ENCODE measurements around the gene TRABD2B. TPM values are rescaled to one million over a fixed set of nuclear protein-coding genes. Genes with fewer than 3 reads are reported as not detected.

TRABD2B gene
- total RNA-seq, 2 donors from 2014 or later = 1.1 to 2.1 TPM

DNA sequence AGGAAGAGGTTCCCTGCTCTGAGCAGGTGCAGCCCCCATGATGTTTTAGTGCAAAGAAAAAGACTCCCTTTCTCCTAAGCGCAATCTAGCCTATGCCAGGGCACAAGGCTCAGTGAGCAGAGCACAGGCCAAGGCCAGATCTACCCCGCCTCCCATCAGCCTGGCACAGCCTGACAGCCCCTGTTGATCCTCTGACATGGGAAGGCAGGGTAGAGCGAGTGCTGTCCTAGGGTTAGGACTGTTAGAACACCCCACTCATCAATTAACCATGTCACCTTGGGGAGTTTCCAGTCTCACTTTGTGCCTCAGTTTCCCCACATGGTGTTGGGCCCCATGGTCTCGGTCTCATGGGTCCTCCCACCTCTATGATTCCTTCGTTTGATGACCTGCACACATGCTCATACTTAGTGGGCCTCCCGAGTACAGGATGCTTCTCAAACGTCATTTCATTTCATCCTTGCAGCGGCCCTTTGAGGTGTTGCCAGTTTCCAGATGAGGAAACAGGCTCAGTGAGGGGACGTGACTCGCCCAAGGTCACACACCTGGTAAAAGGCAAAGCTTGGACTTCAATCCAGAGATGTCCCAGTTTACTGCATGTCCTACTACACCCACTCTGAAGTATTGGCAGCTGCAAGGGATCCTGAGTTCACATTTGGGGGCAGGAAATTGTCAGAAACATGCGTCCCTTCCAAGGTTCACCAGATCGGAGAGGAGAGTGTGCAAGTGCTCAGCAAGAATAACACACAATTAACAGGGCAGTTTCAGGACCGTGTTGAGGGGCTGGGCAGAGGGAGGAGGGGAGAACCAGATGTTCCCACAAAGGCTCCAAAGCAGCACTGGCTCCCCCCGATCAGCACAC lies 213.3 kb downstream of the TRABD2B start:
- intact Hi-C loops (cut with DNase I) = no loop called here
- TF ChIP-seq POLR2AphosphoS5 (IDR thresholded peaks at IDR 0.05) (no peak), POLR2A (IDR thresholded peaks at IDR 0.05) (no peak)
- no peaks in the 10 kb centered on the region for H3K36me3 ChIP-seq
- WGBS = 75% methylated on average over 14 of the region's 14 CpGs
- H3K9me3 ChIP-seq = no peaks in the 10 kb centered on the region
- no peak overlapping the region for H3K4me3 ChIP-seq
- H3K4me1 ChIP-seq (replicated peaks) = no peaks in the 10 kb centered on the region
- H3K27me3 ChIP-seq (replicated peaks; ENCODE audit: insufficient read depth) = no peaks in the 10 kb centered on the region
- no peak for DNase-seq (ENCODE audit: low spot score)
- no peak overlapping the region for H3K27ac ChIP-seq

DNA sequence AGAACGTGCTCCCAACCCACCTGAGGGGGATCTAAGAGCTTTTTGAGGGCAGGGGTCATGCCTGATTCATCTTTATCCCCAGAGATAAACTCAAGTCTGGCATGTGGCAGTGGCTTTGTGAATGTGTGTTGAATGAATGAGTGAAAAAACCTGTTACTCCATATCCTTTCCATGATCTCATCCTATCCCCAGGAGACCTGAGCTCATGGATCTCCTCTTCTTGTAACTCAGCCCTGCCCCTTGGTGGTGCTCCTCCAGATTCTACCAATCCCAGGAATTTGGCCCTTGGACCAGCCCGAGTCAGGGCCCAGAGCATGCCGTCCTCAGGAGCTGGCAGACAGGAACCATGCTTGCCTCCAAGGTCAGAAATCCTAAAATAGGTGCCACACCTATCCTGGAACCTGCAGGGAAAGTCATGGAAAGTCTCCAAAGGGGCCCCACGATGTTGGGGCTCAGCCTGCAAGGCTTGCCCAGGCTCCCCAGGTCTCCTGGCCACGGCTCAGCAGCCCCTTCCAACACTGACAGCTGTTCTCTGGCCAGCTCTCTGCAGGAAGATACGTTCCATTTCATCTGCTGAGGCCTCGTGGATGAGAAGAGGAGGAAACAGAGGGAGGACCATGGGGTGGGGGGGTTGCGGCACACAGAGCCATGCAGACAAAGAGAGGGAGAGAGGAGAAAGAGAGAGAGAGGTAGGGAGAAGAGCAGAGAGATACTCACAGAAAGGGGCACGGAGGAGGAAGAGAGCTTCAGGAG lies 214.6 kb downstream of the TRABD2B start:
- no peaks in the 10 kb centered on the region for H3K9me3 ChIP-seq
- H3K36me3 ChIP-seq = no peaks in the 10 kb centered on the region
- TF ChIP-seq POLR2A (IDR thresholded peaks at IDR 0.05) (no peak), POLR2AphosphoS5 (IDR thresholded peaks at IDR 0.05) (no peak)
- TF ChIP-seq, protein P1, sequence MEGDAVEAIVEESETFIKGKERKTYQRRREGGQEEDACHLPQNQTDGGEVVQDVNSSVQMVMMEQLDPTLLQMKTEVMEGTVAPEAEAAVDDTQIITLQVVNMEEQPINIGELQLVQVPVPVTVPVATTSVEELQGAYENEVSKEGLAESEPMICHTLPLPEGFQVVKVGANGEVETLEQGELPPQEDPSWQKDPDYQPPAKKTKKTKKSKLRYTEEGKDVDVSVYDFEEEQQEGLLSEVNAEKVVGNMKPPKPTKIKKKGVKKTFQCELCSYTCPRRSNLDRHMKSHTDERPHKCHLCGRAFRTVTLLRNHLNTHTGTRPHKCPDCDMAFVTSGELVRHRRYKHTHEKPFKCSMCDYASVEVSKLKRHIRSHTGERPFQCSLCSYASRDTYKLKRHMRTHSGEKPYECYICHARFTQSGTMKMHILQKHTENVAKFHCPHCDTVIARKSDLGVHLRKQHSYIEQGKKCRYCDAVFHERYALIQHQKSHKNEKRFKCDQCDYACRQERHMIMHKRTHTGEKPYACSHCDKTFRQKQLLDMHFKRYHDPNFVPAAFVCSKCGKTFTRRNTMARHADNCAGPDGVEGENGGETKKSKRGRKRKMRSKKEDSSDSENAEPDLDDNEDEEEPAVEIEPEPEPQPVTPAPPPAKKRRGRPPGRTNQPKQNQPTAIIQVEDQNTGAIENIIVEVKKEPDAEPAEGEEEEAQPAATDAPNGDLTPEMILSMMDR (IDR thresholded peaks at IDR 0.05) = no peak
- 73% methylated on average over 9 of the region's 9 CpGs for WGBS
- H3K27me3 ChIP-seq (replicated peaks; ENCODE audit: insufficient read depth) = no peaks in the 10 kb centered on the region
- DNase-seq (ENCODE audit: low spot score) = no peak
- H3K27ac ChIP-seq = no peak overlapping the region
- no peaks in the 10 kb centered on the region for H3K4me1 ChIP-seq (replicated peaks)
- intact Hi-C loops (cut with DNase I) = no loop called here
- H3K4me3 ChIP-seq = no peak overlapping the region

DNA sequence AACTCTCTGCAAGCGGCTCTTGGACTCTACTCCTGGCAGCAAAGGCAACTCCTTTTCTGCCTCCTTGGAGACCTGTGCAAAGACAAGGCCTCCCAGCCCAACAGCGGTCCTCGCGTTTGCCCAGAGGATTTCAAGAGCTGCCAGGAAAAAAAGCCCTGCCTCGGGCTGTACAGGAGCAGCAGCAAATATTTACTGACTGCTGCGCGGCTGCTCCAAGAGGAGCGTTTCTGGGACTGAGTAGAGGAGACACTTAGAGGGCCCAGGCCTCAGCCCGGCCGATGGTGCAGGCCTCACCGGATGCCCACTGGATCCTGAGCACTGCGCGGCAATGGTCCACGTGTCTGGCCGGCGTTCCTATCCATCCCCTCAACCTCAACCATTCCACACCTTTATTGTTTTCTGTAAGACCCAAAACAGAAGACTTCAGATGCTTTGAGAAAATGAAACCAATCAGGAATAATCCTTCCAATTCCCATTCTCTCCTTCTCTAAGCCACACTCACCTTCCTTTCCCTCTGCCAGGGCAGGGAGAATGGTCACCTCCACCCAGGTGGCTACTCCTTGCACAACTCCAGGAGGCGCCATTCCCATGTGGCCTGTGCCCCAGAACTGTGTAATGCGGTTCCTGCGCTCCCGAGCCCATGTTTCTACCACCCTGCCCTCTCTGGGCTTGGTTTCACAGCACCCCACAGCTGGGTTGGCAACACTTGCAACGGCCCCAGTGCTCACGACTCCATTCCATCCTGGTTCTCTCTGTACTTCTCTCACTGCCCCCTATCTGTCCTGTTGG lies 215.8 kb downstream of the TRABD2B start:
- Histone ChIP-seq H3K36me3 (no peaks in the 10 kb centered on the region), H3K27me3 (replicated peaks; ENCODE audit: insufficient read depth) (no peaks in the 10 kb centered on the region), H3K27ac (no peak overlapping the region), H3K9me3 (no peaks in the 10 kb centered on the region), H3K4me1 (replicated peaks) (no peaks in the 10 kb centered on the region), H3K4me3 (no peak overlapping the region)
- TF ChIP-seq POLR2AphosphoS5 (IDR thresholded peaks at IDR 0.05) = no peak
- TF ChIP-seq, protein P1 (IDR thresholded peaks at IDR 0.05) = no peak
- no peak for TF ChIP-seq POLR2A (IDR thresholded peaks at IDR 0.05)
- 88% methylated on average over 22 of the region's 22 CpGs for WGBS
- peak; percentile 50 for DNase-seq (ENCODE audit: low spot score)
- intact Hi-C loops (cut with DNase I) = no loop called here

DNA sequence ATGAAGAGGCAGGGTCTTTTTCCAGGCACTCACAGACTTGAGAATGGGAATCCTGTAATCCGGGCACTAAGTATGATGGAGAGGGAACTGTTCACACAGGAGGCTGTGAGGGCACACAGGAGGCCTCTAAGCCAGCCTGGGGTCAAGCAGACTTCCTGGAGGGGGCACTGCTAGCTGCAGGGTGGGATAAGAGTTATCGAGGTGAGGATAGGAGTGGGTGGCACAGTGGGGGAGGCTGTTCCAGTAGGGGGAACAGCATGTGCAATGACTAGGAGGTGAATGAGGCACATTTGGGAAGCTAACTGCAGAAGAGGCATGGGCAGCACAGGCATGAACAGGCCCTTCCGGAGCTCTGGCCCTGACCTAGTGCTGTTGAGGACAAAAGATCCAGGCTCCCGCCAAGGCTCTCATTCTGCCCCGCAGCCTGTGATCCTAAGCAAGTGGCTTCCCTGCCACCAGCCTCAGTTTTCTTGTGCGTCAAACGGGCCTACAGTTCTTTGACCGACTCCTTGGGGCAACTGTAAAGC lies 216.7 kb downstream of the TRABD2B start:
- intact Hi-C loops (cut with DNase I) = no loop called here
- no peak overlapping the region for H3K4me3 ChIP-seq
- no peak overlapping the region for H3K27ac ChIP-seq
- no peak for DNase-seq (ENCODE audit: low spot score)
- H3K4me1 ChIP-seq (replicated peaks) = no peaks in the 10 kb centered on the region
- H3K27me3 ChIP-seq (replicated peaks; ENCODE audit: insufficient read depth) = no peaks in the 10 kb centered on the region
- TF ChIP-seq POLR2A (IDR thresholded peaks at IDR 0.05) = no peak
- TF ChIP-seq POLR2AphosphoS5 (IDR thresholded peaks at IDR 0.05) = no peak
- TF ChIP-seq, protein P1 (IDR thresholded peaks at IDR 0.05) = no peak
- H3K36me3 ChIP-seq = no peaks in the 10 kb centered on the region
- H3K9me3 ChIP-seq = no peaks in the 10 kb centered on the region
- WGBS = 92% methylated on average over 8 of the region's 8 CpGs

DNA sequence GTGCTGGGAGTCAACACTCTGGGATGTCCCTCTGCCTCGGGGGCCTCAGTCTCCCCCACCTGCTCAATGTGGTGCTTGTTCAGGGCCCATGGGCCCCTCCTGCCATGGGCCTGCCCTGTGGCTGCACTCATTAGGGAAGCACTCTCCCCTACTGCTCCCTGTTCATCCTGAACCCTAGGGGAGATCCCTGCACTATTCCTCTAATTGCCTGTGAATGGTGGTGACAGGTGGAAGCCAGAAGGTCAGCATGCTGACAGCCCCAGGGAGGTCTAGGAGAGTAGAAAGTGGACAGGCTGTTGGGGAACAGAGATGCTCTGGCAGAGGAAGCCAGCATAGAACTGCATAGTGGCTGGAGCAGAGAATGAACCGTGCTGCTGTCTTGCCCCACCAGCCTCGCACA lies 217.6 kb downstream of the TRABD2B start:
- no peak overlapping the region for H3K27ac ChIP-seq
- no peaks in the 10 kb centered on the region for H3K27me3 ChIP-seq (replicated peaks; ENCODE audit: insufficient read depth)
- no peaks in the 10 kb centered on the region for H3K4me1 ChIP-seq (replicated peaks)
- 87% methylated on average over 2 of the region's 3 CpGs for WGBS
- no peaks in the 10 kb centered on the region for H3K36me3 ChIP-seq
- TF ChIP-seq POLR2A (IDR thresholded peaks at IDR 0.05) (no peak), POLR2AphosphoS5 (IDR thresholded peaks at IDR 0.05) (no peak)
- TF ChIP-seq, protein P1 (IDR thresholded peaks at IDR 0.05) = no peak
- H3K9me3 ChIP-seq = no peaks in the 10 kb centered on the region
- DNase-seq (ENCODE audit: low spot score) = no peak
- intact Hi-C loops (cut with DNase I) = no loop called here
- no peak overlapping the region for H3K4me3 ChIP-seq

Measured in prostate gland (tissue), 2 donors.